Measurements from ENCODE around the gene TBC1D10A. TPM values are rescaled to one million over a fixed set of nuclear protein-coding genes. Genes with fewer than 3 reads are reported as not detected.

Gene TBC1D10A
- polyA plus RNA-seq, 1 of the 3 experiments (the other 2 are of a cell fraction): 15.3 TPM

GRCh38 chr22:30308093-30308492 lies 18.6 kb downstream of the TBC1D10A start (continued):
- no peak for TF ChIP-seq USF1 (IDR thresholded peaks at IDR 0.05; ENCODE audit: borderline replicate concordance, low read depth)

GRCh38 chr22:30307041-30307574 lies 19.6 kb downstream of the TBC1D10A start:
- peaks cover 61% of the 10 kb centered on the region for H3K79me2 ChIP-seq (ENCODE audit: insufficient read depth)

GRCh38 chr22:30306627-30307011 lies 20.1 kb downstream of the TBC1D10A start:
- Histone ChIP-seq H3K4me2 (no peak overlapping the region), H3K27me3 (ENCODE audit: insufficient read depth) (no peaks in the 10 kb centered on the region), H3K4me3 (ENCODE audit: low read depth in 2 of 2, low read length in 1 of 2) (no peak overlapping the region), H3K9me2 (no peaks in the 10 kb centered on the region), H4K20me1 (ENCODE audit: insufficient read depth) (peaks cover 38% of the 10 kb centered on the region), H3K4me1 (ENCODE audit: control insufficient read depth in 1 of 2, insufficient read depth in 2 of 2, low read depth in 1 of 2, low read length in 1 of 2) (peaks cover 18 to 21% of the 10 kb centered on the region in 2 experiments; a peak in 3 of 4 replicates), H3K36me3 (replicated peaks in 1 of 2; ENCODE audit: control insufficient read depth in 1 of 2, insufficient read depth in 2 of 2, low read length in 1 of 2) (peaks cover 0 to 2% of the 10 kb centered on the region in 2 experiments), H3F3A (replicated peaks; ENCODE audit: insufficient read depth) (peaks cover 3% of the 10 kb centered on the region), H3K9me3 (no peaks in the 10 kb centered on the region), H3K79me2 (ENCODE audit: insufficient read depth) (peaks cover 61% of the 10 kb centered on the region), H3K9ac (no peak overlapping the region), H2AFZ (ENCODE audit: low read depth) (no peak overlapping the region), H3K27ac (ENCODE audit: low read depth in 2 of 2, low read length in 1 of 2) (no peak overlapping the region)
- POLR2A ChIA-PET: no interaction called here
- no peak for TF ChIP-seq RCOR1 (IDR thresholded peaks at IDR 0.05; ENCODE audit: low read length)
- WGBS (ENCODE audit: low lambda C conversion rate): 100% methylated on average over 1 of the region's 1 CpG
- no peak for DNase-seq
- CTCF ChIA-PET: interaction anchor here (1.2 kb wide), 1 partner anchor 18 kb away, joined by 3 read pairs; no protein-coding TSS in a partner anchor

More at GRCh38 chr22:30307041-30307574, 19.6 kb downstream of the TBC1D10A start:
- H3K4me2 ChIP-seq: no peak overlapping the region
- H4K20me1 ChIP-seq (ENCODE audit: insufficient read depth): peaks cover 43% of the 10 kb centered on the region
- peaks cover 7% of the 10 kb centered on the region for H3F3A ChIP-seq (replicated peaks; ENCODE audit: insufficient read depth)
- H2AFZ ChIP-seq (ENCODE audit: low read depth): no peak overlapping the region
- no peak overlapping the region for H3K4me3 ChIP-seq (ENCODE audit: low read depth in 2 of 2, low read length in 1 of 2)
- H3K27ac ChIP-seq (ENCODE audit: low read depth in 2 of 2, low read length in 1 of 2): no peak overlapping the region
- H3K27me3 ChIP-seq (ENCODE audit: insufficient read depth): no peaks in the 10 kb centered on the region
- peaks cover 20 to 25% of the 10 kb centered on the region in 2 experiments; a peak in 3 of 4 replicates for H3K4me1 ChIP-seq (ENCODE audit: control insufficient read depth in 1 of 2, insufficient read depth in 2 of 2, low read depth in 1 of 2, low read length in 1 of 2)
- no peaks in the 10 kb centered on the region for H3K9me3 ChIP-seq
- H3K9me2 ChIP-seq: no peaks in the 10 kb centered on the region
- H3K36me3 ChIP-seq (replicated peaks in 1 of 2; ENCODE audit: control insufficient read depth in 1 of 2, insufficient read depth in 2 of 2, low read length in 1 of 2): no peaks in the 10 kb centered on the region
- no peak for DNase-seq
- TF ChIP-seq PBX3 (IDR thresholded peaks at IDR 0.05) (no peak), EP300 (IDR thresholded peaks at IDR 0.05; ENCODE audit: borderline replicate concordance in 1 of 2, low read depth in 1 of 2, low read length in 1 of 2) (no peak), TAF1 (IDR thresholded peaks at IDR 0.05; ENCODE audit: borderline replicate concordance, low read depth, low read length) (no peak), CHD2 (IDR thresholded peaks at IDR 0.05; ENCODE audit: low read length, partially characterized antibody) (no peak), TCF12 (IDR thresholded peaks at IDR 0.05) (no peak)
- H3K9ac ChIP-seq: no peak overlapping the region
- ChIA-PET POLR2A (no interaction called here), CTCF (interaction anchor here (1.2 kb wide), 1 partner anchor 19 kb away, joined by 3 read pairs; no protein-coding TSS in a partner anchor)
- WGBS (ENCODE audit: low lambda C conversion rate): 88% methylated on average over 4 of the region's 4 CpGs
